Panc1 (cell line): ENCODE data around the gene UGT2A2. TPM values are rescaled to one million over a fixed set of nuclear protein-coding genes. Genes with fewer than 3 reads are reported as not detected.

Experiments
- ATAC-seq: fragments of 200-7000 bp; cut with Tn5 transposase; 2 replicates; pipeline ENCODE4 v1.9.1; 2020; ENCODE audit warnings: mild to moderate bottlenecking, moderate library complexity
- BruUV-seq: library from RNA; stranded (reverse); fragments of 400-500 nt; replicated peaks from 2 replicates; lab custom pipeline; 2021; lab: Mats Ljungman, UMichigan
- CTCF ChIA-PET: fragments of 300-600 bp; sonication (Branson Sonifier 250); formaldehyde crosslinking; loops from one replicate; lab custom pipeline; 2022; ENCODE audit warnings: antibody characterized with exemption; lab: Charles Lee
- POLR2A ChIA-PET: fragments of 300-600 bp; sonication (Branson Sonifier 250); formaldehyde crosslinking; loops from one replicate; lab custom pipeline; 2022; ENCODE audit warnings: antibody characterized with exemption; lab: Charles Lee
- DNase-seq: peaks from one replicate; pipeline ENCODE4 v3.0.0-alpha.2; 2010; ENCODE audit warnings: low read depth, low spot score
- H3K27ac ChIP-seq: 2 replicates; pipeline ENCODE4 v1.5.1; 2011; ENCODE audit warnings: mild to moderate bottlenecking, low read length, inconsistent platforms
- H3K27me3 ChIP-seq: fragments of 200-500 bp; sonication (Bioruptor generic); 2 replicates; pipeline ENCODE4 v1.6.0; 2014; ENCODE audit warnings: low read length, inconsistent platforms; ENCODE audit not compliant: control insufficient read depth, insufficient read depth
- H3K36me3 ChIP-seq: fragments of 200-500 bp; sonication (Bioruptor generic); 2 replicates; pipeline ENCODE4 v1.5.1; 2014; ENCODE audit warnings: inconsistent platforms, mild to moderate bottlenecking, low read length, moderate library complexity; ENCODE audit not compliant: control insufficient read depth, insufficient read depth
- H3K4me1 ChIP-seq: 2 replicates; pipeline ENCODE4 v1.5.1; 2011; ENCODE audit warnings: inconsistent platforms, mild to moderate bottlenecking, low read length, moderate library complexity; ENCODE audit not compliant: control insufficient read depth, insufficient read depth
- H3K4me3 ChIP-seq, 2 experiments: 2 replicates each; pipeline ENCODE4 v1.5.1; 2011 to 2012; ENCODE audit warnings: low read depth in 2 of 2, low read length in 2 of 2, mild to moderate bottlenecking in 2 of 2, inconsistent platforms in 1 of 2, moderate library complexity in 1 of 2
- H3K9me3 ChIP-seq: fragments of 200-500 bp; sonication (Bioruptor generic); 2 replicates; pipeline ENCODE4 v1.5.1; 2014; ENCODE audit warnings: low read depth, mild to moderate bottlenecking, inconsistent platforms, low read length, moderate library complexity; ENCODE audit not compliant: control insufficient read depth, insufficient read depth
- POLR2AphosphoS5 ChIP-seq: IDR thresholded peaks from 2 replicates; pipeline ENCODE4 v1.6.1; 2012; ENCODE audit warnings: mild to moderate bottlenecking, low read depth, low read length, moderate library complexity
- SIN3A ChIP-seq: IDR thresholded peaks from 2 replicates; pipeline ENCODE4 v1.6.1; 2012; ENCODE audit warnings: low read depth, mild to moderate bottlenecking, low read length, moderate library complexity, borderline replicate concordance; ENCODE audit not compliant: insufficient read depth
- TCF7L2 ChIP-seq: IDR thresholded peaks from 2 replicates; pipeline ENCODE4 v1.6.1; 2011; ENCODE audit warnings: mild to moderate bottlenecking, low read depth, low read length, inconsistent platforms
- in situ Hi-C: cut with HindIII; loops from 2 replicates; pipeline ENCODE4 v1.10.0; 2016; ENCODE audit warnings: low sequenced_read_pairs, low pct_unique_long_range_greater_than_20kb
- intact Hi-C: fragments of 100-400 bp; cut with micrococcal nuclease; formaldehyde crosslinking; loops from one replicate; pipeline ENCODE4 v1.10.0; 2022; ENCODE audit not compliant: unreplicated experiment
- total RNA-seq: library from RNA; stranded (reverse); gene quantifications from one replicate; pipeline ENCODE4 v1.2.1, GENCODE V29; 2021; ENCODE audit not compliant: unreplicated experiment
- TF ChIP-seq, protein P1 (sequence below), 2 experiments: IDR thresholded peaks; 2 replicates each; pipeline ENCODE4 v1.6.1; 2011 to 2012; ENCODE audit warnings: low read depth in 2 of 2, control low read depth in 1 of 2, low read length in 1 of 2, mild to moderate bottlenecking in 1 of 2, moderate library complexity in 1 of 2; ENCODE audit not compliant: insufficient read depth in 1 of 2
- TF ChIP-seq, protein P2 (sequence below): fragments of 450-650 bp; IDR thresholded peaks from 2 replicates; pipeline ENCODE4 v1.5.1; 2017; ENCODE audit warnings: mild to moderate bottlenecking

Gene UGT2A2
- total RNA-seq, 1 experiment from 2014 or later, result not detected

DNA sequence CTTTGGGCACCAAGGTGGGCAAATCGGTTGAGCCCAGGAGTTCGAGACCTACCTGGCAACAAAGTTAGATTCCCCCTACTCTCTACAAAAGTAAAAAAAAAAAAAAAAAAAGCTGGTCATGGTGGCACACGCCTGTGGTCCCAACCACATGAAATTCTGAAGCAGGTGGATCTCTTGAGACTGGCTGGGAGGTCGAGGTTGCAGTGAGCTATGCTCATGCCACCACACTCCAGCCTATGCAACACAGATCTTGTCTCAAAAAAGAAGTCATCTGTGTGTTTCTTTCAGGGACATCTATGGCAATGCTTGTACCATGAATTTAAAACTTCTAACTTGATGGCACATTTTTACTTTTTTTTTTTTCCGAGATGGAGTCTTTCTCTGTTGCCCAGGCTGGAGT lies 55.3 kb downstream of the UGT2A2 start:
- BruUV-seq, result no TSS peak
- CTCF ChIA-PET, result no interaction called here
- intact Hi-C loops, result no loop called here
- TF ChIP-seq, protein P1, sequence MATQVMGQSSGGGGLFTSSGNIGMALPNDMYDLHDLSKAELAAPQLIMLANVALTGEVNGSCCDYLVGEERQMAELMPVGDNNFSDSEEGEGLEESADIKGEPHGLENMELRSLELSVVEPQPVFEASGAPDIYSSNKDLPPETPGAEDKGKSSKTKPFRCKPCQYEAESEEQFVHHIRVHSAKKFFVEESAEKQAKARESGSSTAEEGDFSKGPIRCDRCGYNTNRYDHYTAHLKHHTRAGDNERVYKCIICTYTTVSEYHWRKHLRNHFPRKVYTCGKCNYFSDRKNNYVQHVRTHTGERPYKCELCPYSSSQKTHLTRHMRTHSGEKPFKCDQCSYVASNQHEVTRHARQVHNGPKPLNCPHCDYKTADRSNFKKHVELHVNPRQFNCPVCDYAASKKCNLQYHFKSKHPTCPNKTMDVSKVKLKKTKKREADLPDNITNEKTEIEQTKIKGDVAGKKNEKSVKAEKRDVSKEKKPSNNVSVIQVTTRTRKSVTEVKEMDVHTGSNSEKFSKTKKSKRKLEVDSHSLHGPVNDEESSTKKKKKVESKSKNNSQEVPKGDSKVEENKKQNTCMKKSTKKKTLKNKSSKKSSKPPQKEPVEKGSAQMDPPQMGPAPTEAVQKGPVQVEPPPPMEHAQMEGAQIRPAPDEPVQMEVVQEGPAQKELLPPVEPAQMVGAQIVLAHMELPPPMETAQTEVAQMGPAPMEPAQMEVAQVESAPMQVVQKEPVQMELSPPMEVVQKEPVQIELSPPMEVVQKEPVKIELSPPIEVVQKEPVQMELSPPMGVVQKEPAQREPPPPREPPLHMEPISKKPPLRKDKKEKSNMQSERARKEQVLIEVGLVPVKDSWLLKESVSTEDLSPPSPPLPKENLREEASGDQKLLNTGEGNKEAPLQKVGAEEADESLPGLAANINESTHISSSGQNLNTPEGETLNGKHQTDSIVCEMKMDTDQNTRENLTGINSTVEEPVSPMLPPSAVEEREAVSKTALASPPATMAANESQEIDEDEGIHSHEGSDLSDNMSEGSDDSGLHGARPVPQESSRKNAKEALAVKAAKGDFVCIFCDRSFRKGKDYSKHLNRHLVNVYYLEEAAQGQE (IDR thresholded peaks at IDR 0.05; ENCODE audit: insufficient read depth in 1 of 2, low read depth in 2 of 2, low read length in 1 of 2), result no peak
- TF ChIP-seq SIN3A (no peak), TCF7L2 (no peak), POLR2AphosphoS5 (no peak)
- TF ChIP-seq, protein P2, sequence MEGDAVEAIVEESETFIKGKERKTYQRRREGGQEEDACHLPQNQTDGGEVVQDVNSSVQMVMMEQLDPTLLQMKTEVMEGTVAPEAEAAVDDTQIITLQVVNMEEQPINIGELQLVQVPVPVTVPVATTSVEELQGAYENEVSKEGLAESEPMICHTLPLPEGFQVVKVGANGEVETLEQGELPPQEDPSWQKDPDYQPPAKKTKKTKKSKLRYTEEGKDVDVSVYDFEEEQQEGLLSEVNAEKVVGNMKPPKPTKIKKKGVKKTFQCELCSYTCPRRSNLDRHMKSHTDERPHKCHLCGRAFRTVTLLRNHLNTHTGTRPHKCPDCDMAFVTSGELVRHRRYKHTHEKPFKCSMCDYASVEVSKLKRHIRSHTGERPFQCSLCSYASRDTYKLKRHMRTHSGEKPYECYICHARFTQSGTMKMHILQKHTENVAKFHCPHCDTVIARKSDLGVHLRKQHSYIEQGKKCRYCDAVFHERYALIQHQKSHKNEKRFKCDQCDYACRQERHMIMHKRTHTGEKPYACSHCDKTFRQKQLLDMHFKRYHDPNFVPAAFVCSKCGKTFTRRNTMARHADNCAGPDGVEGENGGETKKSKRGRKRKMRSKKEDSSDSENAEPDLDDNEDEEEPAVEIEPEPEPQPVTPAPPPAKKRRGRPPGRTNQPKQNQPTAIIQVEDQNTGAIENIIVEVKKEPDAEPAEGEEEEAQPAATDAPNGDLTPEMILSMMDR, result no peak
- H3K27ac ChIP-seq, result no peak overlapping the region
- in situ Hi-C loops, result no loop called here
- H3K4me3 ChIP-seq, result no peak overlapping the region
- DNase-seq (no peak), ATAC-seq (no peak)
- H3K36me3 ChIP-seq, result no peaks in the 10 kb centered on the region
- POLR2A ChIA-PET, result no interaction called here
- H3K4me1 ChIP-seq, result no peaks in the 10 kb centered on the region
- no peaks in the 10 kb centered on the region; the same call in 1 of the 2 replicates for H3K9me3 ChIP-seq
- no peaks in the 10 kb centered on the region for H3K27me3 ChIP-seq

DNA sequence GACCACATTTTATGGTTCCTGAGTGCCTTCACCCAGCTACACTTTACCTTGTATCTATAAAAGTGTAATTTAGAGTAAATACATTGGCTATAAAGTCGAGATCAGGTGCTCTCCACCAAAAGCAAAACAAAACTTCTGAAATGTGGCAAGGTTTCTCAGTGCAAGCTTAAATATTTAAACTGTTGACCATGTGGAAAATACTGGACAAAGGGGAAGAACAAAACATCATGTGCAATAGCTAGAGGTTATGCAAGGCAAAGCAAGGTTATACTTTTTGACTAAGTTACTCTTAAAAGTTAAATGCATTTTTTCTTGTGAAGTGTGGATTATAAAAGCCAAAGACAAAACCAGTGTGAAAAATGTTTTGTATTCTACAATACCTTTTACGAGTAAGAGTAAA lies 55.9 kb downstream of the UGT2A2 start:
- no peak overlapping the region for H3K4me3 ChIP-seq
- H3K9me3 ChIP-seq, result no peaks in the 10 kb centered on the region; the same call in 1 of the 2 replicates
- no peaks in the 10 kb centered on the region for H3K36me3 ChIP-seq
- no peaks in the 10 kb centered on the region for H3K4me1 ChIP-seq
- BruUV-seq, result no TSS peak
- ChIA-PET CTCF (no interaction called here), POLR2A (no interaction called here)
- no peaks in the 10 kb centered on the region for H3K27me3 ChIP-seq
- ATAC-seq (no peak), DNase-seq (no peak)
- TF ChIP-seq, protein P1 (IDR thresholded peaks at IDR 0.05; ENCODE audit: insufficient read depth in 1 of 2, low read depth in 2 of 2, low read length in 1 of 2), result no peak
- TF ChIP-seq TCF7L2, result no peak
- TF ChIP-seq POLR2AphosphoS5, result no peak
- TF ChIP-seq SIN3A, result no peak
- TF ChIP-seq, protein P2, result no peak
- in situ Hi-C loops, result no loop called here
- no peak overlapping the region for H3K27ac ChIP-seq
- intact Hi-C loops, result no loop called here
